ENCODE results near the gene SOX9.

SOX9 gene

DNA sequence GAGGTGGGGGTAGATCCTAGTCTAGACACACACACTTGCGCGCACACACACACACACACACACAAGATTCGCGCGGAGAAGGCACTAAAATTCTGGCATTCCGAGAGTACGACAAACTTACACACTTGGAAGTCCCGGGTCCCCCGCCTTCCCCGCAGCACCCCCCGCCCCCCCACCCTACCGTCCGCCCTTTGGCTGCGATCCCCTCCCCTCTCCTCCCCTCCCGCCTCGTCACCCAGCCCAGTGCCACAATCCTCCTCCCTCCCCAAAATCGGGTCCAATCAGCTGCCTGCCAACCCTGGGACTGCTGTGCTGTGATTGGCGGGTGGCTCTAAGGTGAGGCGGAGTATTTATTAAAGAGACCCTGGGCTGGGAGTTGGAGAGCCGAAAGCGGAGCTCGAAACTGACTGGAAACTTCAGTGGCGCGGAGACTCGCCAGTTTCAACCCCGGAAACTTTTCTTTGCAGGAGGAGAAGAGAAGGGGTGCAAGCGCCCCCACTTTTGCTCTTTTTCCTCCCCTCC is at the start of gene SOX9:
Gene SOX9 (plus strand): TSS at position 379 of the 522 bp plus-strand sequence. CDS start 372 bp downstream, outside the sequence.
- TF ChIP-seq, protein P1, sequence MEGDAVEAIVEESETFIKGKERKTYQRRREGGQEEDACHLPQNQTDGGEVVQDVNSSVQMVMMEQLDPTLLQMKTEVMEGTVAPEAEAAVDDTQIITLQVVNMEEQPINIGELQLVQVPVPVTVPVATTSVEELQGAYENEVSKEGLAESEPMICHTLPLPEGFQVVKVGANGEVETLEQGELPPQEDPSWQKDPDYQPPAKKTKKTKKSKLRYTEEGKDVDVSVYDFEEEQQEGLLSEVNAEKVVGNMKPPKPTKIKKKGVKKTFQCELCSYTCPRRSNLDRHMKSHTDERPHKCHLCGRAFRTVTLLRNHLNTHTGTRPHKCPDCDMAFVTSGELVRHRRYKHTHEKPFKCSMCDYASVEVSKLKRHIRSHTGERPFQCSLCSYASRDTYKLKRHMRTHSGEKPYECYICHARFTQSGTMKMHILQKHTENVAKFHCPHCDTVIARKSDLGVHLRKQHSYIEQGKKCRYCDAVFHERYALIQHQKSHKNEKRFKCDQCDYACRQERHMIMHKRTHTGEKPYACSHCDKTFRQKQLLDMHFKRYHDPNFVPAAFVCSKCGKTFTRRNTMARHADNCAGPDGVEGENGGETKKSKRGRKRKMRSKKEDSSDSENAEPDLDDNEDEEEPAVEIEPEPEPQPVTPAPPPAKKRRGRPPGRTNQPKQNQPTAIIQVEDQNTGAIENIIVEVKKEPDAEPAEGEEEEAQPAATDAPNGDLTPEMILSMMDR (IDR thresholded peaks at IDR 0.05; ENCODE audit: insufficient read depth, low read depth, low read length, missing control alignments): no peak
- H3K4me3 ChIP-seq (ENCODE audit: low read length): peak within 1 kb of the TSS; percentile 68
- peak; percentile 97 for DNase-seq (ENCODE audit: low read depth)

DNA sequence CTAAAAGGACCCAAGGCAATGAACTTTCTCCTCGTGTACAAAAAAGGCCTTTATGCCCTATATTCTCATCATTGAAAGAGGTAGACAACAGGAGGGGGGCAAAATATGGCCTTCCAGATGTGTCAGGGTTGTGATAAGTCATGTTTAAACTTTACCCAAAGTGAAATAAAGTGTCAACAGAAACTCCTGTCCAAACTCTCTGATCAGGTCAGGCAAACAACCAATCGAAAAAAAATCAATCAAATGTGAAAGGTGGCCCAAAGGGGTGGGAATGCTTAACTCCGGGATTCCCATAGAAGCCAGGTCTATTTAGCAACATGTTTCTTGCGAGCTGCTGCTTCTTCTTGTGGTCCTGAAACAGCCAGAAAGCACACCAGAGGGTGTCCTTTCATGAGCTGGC is 49.5 kb upstream of the SOX9 start:
- TF ChIP-seq, protein P1 (IDR thresholded peaks at IDR 0.05; ENCODE audit: insufficient read depth, low read depth, low read length, missing control alignments): no peak
- no peak overlapping the region for H3K4me3 ChIP-seq (ENCODE audit: low read length)
- DNase-seq (ENCODE audit: low read depth): no peak

DNA sequence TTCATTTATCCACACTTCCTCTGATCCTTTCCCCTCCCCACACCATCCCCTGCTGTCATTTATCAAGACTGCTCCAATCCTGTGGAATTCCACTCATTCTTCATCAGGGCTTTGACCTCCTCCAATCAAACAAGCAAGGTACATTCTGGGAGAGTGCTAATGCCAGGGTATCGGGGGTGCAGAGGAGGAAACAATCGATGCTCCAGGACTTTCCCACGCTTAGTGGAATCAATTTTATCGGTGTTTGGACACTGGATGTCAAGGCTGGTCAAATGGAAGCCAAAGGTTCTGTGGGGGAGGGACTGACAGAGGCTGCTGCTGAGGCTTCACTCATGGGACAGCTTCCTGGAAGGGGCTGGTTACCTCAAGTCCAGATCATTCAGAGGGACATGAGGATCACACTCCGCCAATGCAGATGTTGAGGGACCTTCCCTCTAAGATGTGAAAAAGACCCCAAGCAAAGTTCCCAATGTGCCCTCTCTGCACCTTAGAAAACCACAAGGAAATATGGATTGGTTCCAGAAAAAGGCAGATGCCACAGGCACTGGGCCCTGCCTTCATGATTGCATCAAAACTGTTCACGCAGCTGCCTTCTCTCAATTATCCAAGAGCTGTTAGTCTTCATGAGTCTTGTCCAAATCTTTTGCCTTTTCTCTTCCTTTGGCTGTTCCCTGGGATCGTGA is 44.7 kb upstream of the SOX9 start:
- DNase-seq (ENCODE audit: low read depth): no peak
- H3K4me3 ChIP-seq (ENCODE audit: low read length): no peak overlapping the region
- TF ChIP-seq, protein P1 (IDR thresholded peaks at IDR 0.05; ENCODE audit: insufficient read depth, low read depth, low read length, missing control alignments): no peak

DNA sequence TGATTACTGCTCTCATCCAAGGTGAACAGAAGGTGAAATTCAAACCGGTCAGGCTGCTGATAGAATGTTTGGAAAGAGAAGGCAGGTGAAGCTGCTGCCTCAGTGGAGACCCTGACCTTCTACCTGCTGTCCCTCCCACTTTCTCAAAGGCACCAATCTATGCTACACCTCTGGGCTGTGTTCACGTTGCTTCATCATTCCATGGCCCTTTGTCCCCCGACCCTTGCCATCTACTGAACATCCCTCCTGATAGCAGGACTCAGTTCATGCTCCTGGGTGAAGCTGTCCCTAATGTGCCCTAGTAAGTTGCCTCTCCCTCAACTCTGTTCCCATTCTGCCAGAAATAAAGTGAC is 44.2 kb upstream of the SOX9 start:
- TF ChIP-seq, protein P1 (IDR thresholded peaks at IDR 0.05; ENCODE audit: insufficient read depth, low read depth, low read length, missing control alignments): no peak
- no peak for DNase-seq (ENCODE audit: low read depth)
- H3K4me3 ChIP-seq (ENCODE audit: low read length): no peak overlapping the region

GRCh38 chr17:72077326-72077960 is 43.4 kb upstream of the SOX9 start:
- TF ChIP-seq, protein P1 (IDR thresholded peaks at IDR 0.05; ENCODE audit: insufficient read depth, low read depth, low read length, missing control alignments): no peak
- no peak overlapping the region for H3K4me3 ChIP-seq (ENCODE audit: low read length)
- DNase-seq (ENCODE audit: low read depth): peak; percentile 81

DNA sequence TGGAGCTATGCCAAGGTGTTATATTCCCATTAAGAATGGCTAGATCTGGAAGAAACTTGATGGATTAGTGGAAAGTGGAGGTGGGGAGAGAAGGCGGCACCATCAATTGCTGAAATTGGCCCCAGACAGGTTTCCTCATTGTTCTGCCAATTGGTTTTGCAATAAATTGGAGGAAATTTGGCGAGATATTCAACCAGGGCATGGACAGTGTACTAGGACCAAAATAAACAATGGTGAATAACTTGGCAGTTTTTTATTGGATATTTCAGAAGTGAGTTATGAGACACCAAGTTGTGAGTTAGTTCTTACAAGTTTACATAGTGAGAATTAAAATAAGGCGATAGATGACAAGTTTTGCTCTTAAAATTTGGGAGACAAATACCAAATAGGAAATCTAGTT is 41.1 kb upstream of the SOX9 start:
- TF ChIP-seq, protein P1 (IDR thresholded peaks at IDR 0.05; ENCODE audit: insufficient read depth, low read depth, low read length, missing control alignments): no peak
- H3K4me3 ChIP-seq (ENCODE audit: low read length): no peak overlapping the region
- no peak for DNase-seq (ENCODE audit: low read depth)

Data from epithelial cell of esophagus (primary cell).